ENCODE results near the gene PSME3IP1.
"Not testable (repeated sequence)": the region's sequence is repeated elsewhere in the genome, so short reads cannot be mapped to it uniquely, and the experiment has no call there.

PSME3IP1 gene

GRCh38 chr16:57196753-57197152, 10.9 kb upstream of the PSME3IP1 start:
- no peak for DNase-seq

GRCh38 chr16:57196286-57196685, 10.4 kb upstream of the PSME3IP1 start:
- DNase-seq: no peak

- no peak for DNase-seq
Observed at GRCh38 chr16:57194512-57194911, 8.7 kb upstream of the PSME3IP1 start.

- no peak for DNase-seq
Observed at GRCh38 chr16:57192720-57193486, 7.1 kb upstream of the PSME3IP1 start.

- no peak for DNase-seq
Observed at GRCh38 chr16:57192146-57192545, 6.3 kb upstream of the PSME3IP1 start.

GRCh38 chr16:57191056-57191571, 5.3 kb upstream of the PSME3IP1 start:
- no peak for DNase-seq

- DNase-seq: no peak
Observed at GRCh38 chr16:57190136-57190535, 4.3 kb upstream of the PSME3IP1 start.

- DNase-seq: not testable (repeated sequence)
Observed at GRCh38 chr16:57189527-57189926, 3.7 kb upstream of the PSME3IP1 start.

- DNase-seq: no peak
Observed at GRCh38 chr16:57188711-57189002, 2.8 kb upstream of the PSME3IP1 start.

GRCh38 chr16:57187902-57188710, 2.3 kb upstream of the PSME3IP1 start:
- DNase-seq: not testable (repeated sequence)

GRCh38 chr16:57186872-57187854, 1.3 kb upstream of the PSME3IP1 start:
- peak in 2 of 5 experiments; percentile 13 to 45 for DNase-seq

- peak in 1 of 5 experiments; percentile 1 for DNase-seq
Observed at GRCh38 chr16:57185446-57185944, 344 bp downstream of the PSME3IP1 start.

GRCh38 chr16:57184887-57185445, 873 bp downstream of the PSME3IP1 start:
- DNase-seq: no peak

GRCh38 chr16:57184113-57184512, 1.7 kb downstream of the PSME3IP1 start:
- DNase-seq: no peak

GRCh38 chr16:57179215-57179828, 6.5 kb downstream of the PSME3IP1 start:
- DNase-seq: no peak

- DNase-seq: no peak
Observed at GRCh38 chr16:57178793-57179212, 7.0 kb downstream of the PSME3IP1 start.

- DNase-seq: no peak
Observed at GRCh38 chr16:57178196-57178595, 7.6 kb downstream of the PSME3IP1 start.

GRCh38 chr16:57175896-57176295, 9.9 kb downstream of the PSME3IP1 start:
- no peak for DNase-seq

GRCh38 chr16:57172721-57173290, 13.0 kb downstream of the PSME3IP1 start:
- DNase-seq: no peak

- no peak for DNase-seq
Observed at GRCh38 chr16:57169327-57169726, 16.5 kb downstream of the PSME3IP1 start.

- peak in 2 of 5 experiments; percentile 38 to 80 for DNase-seq
Observed at GRCh38 chr16:57167953-57168352, 17.9 kb downstream of the PSME3IP1 start.
